PC-9 (cell line): ENCODE data around the gene DUSP10. TPM values are rescaled to one million over a fixed set of nuclear protein-coding genes. Genes with fewer than 3 reads are reported as not detected.

Experiments used
- BruUV-seq: library from RNA; stranded (reverse); fragments of 400-500 nt; replicated peaks from 2 replicates; lab custom pipeline; 2021; lab: Mats Ljungman, UMichigan
- CTCF ChIA-PET: fragments of 300-600 bp; sonication (Branson Sonifier 250); formaldehyde crosslinking; loops from one replicate; lab custom pipeline; 2022; ENCODE audit warnings: antibody characterized with exemption; lab: Charles Lee
- POLR2A ChIA-PET: fragments of 300-600 bp; sonication (Branson Sonifier 250); formaldehyde crosslinking; loops from one replicate; lab custom pipeline; 2022; ENCODE audit warnings: antibody characterized with exemption; ENCODE audit not compliant: unreplicated experiment; lab: Charles Lee
- DNase-seq, 2 experiments: peaks; one replicate each; pipeline versions ENCODE4 v3.0.0 to v3.0.0-alpha.2; 2015 to 2022; ENCODE audit warnings: mixed read lengths in 1 of 2
- H2AFZ ChIP-seq: fragments of 200-600 bp; sonication (generic); 2 replicates; pipeline ENCODE4 v1.8.1; 2017; ENCODE audit warnings: antibody characterized with exemption
- H3F3A ChIP-seq: fragments of 200-600 bp; sonication (generic); 2 replicates; pipeline ENCODE4 v1.8.1; 2017; ENCODE audit warnings: antibody characterized with exemption, mild to moderate bottlenecking, low read depth; ENCODE audit not compliant: insufficient read depth
- H3K27ac ChIP-seq: fragments of 200-600 bp; sonication (generic); 2 replicates; pipeline ENCODE4 v1.6.1; 2016; ENCODE audit warnings: mixed run types
- H3K27me3 ChIP-seq: fragments of 200-600 bp; sonication (generic); 2 replicates; pipeline ENCODE4 v1.6.1; 2016; ENCODE audit warnings: low read depth, mixed run types; ENCODE audit not compliant: insufficient read depth
- H3K36me3 ChIP-seq: fragments of 200-600 bp; sonication (generic); 2 replicates; pipeline ENCODE4 v1.6.1; 2016; ENCODE audit warnings: low read depth, mixed run types
- H3K4me1 ChIP-seq: fragments of 200-600 bp; sonication (generic); replicated peaks from 2 replicates; pipeline ENCODE4 v1.6.1; 2016; ENCODE audit warnings: mixed run types; ENCODE audit not compliant: insufficient read depth
- H3K4me2 ChIP-seq: fragments of 200-600 bp; sonication (generic); 2 replicates; pipeline ENCODE4 v1.6.1; 2017; ENCODE audit warnings: mixed run types
- H3K4me3 ChIP-seq: fragments of 200-600 bp; sonication (generic); 2 replicates; pipeline ENCODE4 v1.6.1; 2016; ENCODE audit warnings: mixed run types
- H3K79me2 ChIP-seq: fragments of 200-600 bp; sonication (generic); 2 replicates; pipeline ENCODE4 v1.6.1; 2017; ENCODE audit warnings: low read depth, mixed run types
- H3K9me2 ChIP-seq: fragments of 200-600 bp; sonication (generic); 2 replicates; pipeline ENCODE4 v1.8.1; 2017; ENCODE audit warnings: mild to moderate bottlenecking; ENCODE audit not compliant: insufficient read depth
- H3K9me3 ChIP-seq: fragments of 200-600 bp; sonication (generic); 2 replicates; pipeline ENCODE4 v1.8.1; 2016; ENCODE audit warnings: low read depth; ENCODE audit not compliant: insufficient read depth
- H4K20me1 ChIP-seq: fragments of 200-600 bp; sonication (generic); 2 replicates; pipeline ENCODE4 v1.8.1; 2017; ENCODE audit not compliant: insufficient read depth
- CTCF ChIP-seq: fragments of 200-600 bp; sonication (generic); conservative IDR thresholded peaks from 2 replicates; pipeline ENCODE4 v1.6.1; 2017; ENCODE audit warnings: mixed run types, antibody characterized with exemption, mild to moderate bottlenecking, moderate library complexity
- EZH2 ChIP-seq: fragments of 200-600 bp; sonication (generic); IDR thresholded peaks from 2 replicates; pipeline ENCODE4 v1.8.0; 2017; ENCODE audit warnings: antibody characterized with exemption, low read depth
- intact Hi-C: fragments of 100-400 bp; cut with micrococcal nuclease; formaldehyde crosslinking; loops from one replicate; pipeline ENCODE4 v1.10.0; 2022; ENCODE audit not compliant: unreplicated experiment
- total RNA-seq: library from RNA; stranded (reverse); gene quantifications from 2 replicates; pipeline ENCODE4 v1.2.3, GENCODE V29; 2021

DUSP10 gene
- total RNA-seq, 1 experiment from 2014 or later = 7.0 TPM

- no peaks in the 10 kb centered on the region for H3K27me3 ChIP-seq
- no peaks in the 10 kb centered on the region for H4K20me1 ChIP-seq
- TF ChIP-seq CTCF = no peak
- TF ChIP-seq EZH2 = no peak
- intact Hi-C loops = loop anchor here (1.0 kb wide), 2 partner anchors 197 to 301 kb away; no protein-coding TSS in a partner anchor
- peaks cover 54% of the 10 kb centered on the region for H3K79me2 ChIP-seq
- H3F3A ChIP-seq = peaks cover 13% of the 10 kb centered on the region; the same call in 1 of the 2 replicates
- H2AFZ ChIP-seq = peak overlapping the region; percentile 75
- peak overlapping the region; percentile 57 for H3K27ac ChIP-seq
- peaks cover 23% of the 10 kb centered on the region for H3K36me3 ChIP-seq
- no TSS peak for BruUV-seq
- peak overlapping the region; percentile 70 for H3K4me3 ChIP-seq
- POLR2A ChIA-PET = interaction anchor here (0.6 to 0.7 kb wide), 6 partner anchors 16 to 714 kb away, joined by 3 to 7 read pairs (median 4); no protein-coding TSS in a partner anchor
- CTCF ChIA-PET = interaction anchor here (1.2 to 1.9 kb wide), 2 partner anchors 197 to 263 kb away, joined by 5 to 9 read pairs; no protein-coding TSS in a partner anchor
- no peaks in the 10 kb centered on the region for H3K9me2 ChIP-seq
- peaks cover 26% of the 10 kb centered on the region for H3K4me1 ChIP-seq
- H3K9me3 ChIP-seq = no peaks in the 10 kb centered on the region
- H3K4me2 ChIP-seq = peak overlapping the region; percentile 86
- DNase-seq = peak in 1 of 2 experiments; percentile 19
These were observed 741 bp downstream of the DUSP10 start for GRCh38 chr1:221740993-221741702.

- POLR2A ChIA-PET = interaction anchor here (0.6 kb wide), 3 partner anchors 506 to 715 kb away, joined by 3 to 7 read pairs (median 5); no protein-coding TSS in a partner anchor
- H4K20me1 ChIP-seq = no peaks in the 10 kb centered on the region
These were observed 1.4 kb downstream of the DUSP10 start for GRCh38 chr1:221740369-221740992.

More at GRCh38 chr1:221740369-221740992, 1.4 kb downstream of the DUSP10 start:
- Histone ChIP-seq H3K9me2 (no peaks in the 10 kb centered on the region), H2AFZ (peak overlapping the region; percentile 75), H3F3A (peaks cover 13% of the 10 kb centered on the region; the same call in 1 of the 2 replicates), H3K4me3 (peak overlapping the region; percentile 70), H3K27ac (no peak overlapping the region), H3K27me3 (no peaks in the 10 kb centered on the region), H3K4me2 (peak overlapping the region; percentile 86), H3K79me2 (peaks cover 59% of the 10 kb centered on the region), H3K36me3 (peaks cover 23% of the 10 kb centered on the region), H3K9me3 (no peaks in the 10 kb centered on the region), H3K4me1 (peaks cover 26% of the 10 kb centered on the region)
- intact Hi-C loops = no loop called here
- TF ChIP-seq EZH2 (no peak), CTCF (no peak)
- DNase-seq = peak in 1 of 2 experiments; percentile 10
- CTCF ChIA-PET = interaction anchor here (1.9 kb wide), 1 partner anchor 262 kb away, joined by 9 read pairs; no protein-coding TSS in a partner anchor
- BruUV-seq = no TSS peak
